GM19397 (cell line): ENCODE data around the gene OPCML.
A peak's percentile ranks its signal among the peaks of the same experiment; 100 is the strongest.

Source experiments
- ATAC-seq: cut with Tn5 transposase; IDR thresholded peaks from one replicate; pipeline ENCODE4 v1.9.1; 2021; ENCODE audit warnings: mild to moderate bottlenecking, moderate library complexity; ENCODE audit not compliant: unreplicated experiment

Gene OPCML

DNA sequence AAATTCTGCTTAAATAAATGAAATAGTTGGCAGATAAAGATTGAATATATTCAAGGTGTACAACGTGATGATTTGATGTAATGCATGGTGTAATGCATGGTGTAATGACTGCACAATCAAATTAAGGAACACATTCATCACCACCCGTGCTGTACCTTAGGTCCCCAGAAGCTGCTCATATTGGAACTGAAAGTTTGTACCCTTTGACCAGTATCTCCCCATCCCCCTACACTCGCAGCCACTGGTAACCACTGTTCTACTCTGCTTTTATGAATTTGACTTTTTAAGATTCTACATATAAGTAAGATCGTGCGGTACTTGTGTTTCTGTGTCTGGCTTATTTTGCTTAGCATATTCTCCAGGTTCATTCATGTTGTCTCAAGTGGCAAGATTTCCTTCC is 445.8 kb downstream of the OPCML start:
- no peak for ATAC-seq

DNA sequence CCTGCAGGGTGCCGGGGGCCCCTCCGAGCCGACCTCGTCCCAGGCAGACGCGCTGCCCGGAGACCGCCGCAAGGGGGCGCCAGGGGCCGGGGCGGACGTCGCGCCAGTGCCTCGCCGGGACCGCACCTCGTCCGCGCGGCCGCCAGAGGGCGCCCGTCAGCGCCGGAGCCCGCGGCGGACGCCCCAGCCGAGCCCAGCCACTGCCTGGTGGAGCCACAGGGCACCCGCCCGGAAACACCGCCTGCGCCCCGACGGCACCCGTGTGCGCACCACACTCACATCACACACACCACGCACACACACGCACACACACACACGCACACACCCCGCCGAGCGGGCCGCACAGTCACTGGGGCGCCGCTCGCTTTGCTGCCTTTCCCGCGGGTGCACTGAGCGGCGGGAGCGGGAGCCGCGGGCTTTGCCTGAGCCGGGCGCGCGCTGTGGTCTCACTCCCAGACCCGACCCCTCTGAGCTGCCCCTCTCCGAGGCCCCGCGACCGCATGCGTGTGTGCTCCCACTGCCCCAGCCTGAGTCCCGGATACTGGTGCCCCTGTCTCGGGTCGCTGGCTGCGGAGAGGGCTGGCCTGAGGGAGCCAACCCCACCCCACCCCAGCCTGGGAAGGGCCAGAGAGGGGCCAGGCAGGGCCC is 449.3 kb downstream of the OPCML start:
- peak; percentile 93 for ATAC-seq

DNA sequence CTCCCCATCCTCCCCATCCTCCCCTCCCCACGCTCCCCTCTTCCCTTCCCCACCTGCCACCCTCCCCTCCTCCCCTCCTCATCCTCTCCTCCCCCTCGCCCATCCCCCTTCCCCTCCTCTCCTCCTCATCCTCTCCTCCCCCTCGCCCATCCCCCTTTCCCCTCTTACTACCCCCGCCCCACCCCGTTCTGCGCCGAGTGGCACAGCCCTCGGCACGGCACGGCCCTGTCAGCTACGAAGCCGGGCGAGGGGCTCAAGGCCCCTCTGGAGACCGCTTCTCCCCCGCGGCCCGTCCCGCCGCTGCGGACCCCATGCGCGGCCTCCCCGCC is 449.9 kb downstream of the OPCML start:
- ATAC-seq = no peak

DNA sequence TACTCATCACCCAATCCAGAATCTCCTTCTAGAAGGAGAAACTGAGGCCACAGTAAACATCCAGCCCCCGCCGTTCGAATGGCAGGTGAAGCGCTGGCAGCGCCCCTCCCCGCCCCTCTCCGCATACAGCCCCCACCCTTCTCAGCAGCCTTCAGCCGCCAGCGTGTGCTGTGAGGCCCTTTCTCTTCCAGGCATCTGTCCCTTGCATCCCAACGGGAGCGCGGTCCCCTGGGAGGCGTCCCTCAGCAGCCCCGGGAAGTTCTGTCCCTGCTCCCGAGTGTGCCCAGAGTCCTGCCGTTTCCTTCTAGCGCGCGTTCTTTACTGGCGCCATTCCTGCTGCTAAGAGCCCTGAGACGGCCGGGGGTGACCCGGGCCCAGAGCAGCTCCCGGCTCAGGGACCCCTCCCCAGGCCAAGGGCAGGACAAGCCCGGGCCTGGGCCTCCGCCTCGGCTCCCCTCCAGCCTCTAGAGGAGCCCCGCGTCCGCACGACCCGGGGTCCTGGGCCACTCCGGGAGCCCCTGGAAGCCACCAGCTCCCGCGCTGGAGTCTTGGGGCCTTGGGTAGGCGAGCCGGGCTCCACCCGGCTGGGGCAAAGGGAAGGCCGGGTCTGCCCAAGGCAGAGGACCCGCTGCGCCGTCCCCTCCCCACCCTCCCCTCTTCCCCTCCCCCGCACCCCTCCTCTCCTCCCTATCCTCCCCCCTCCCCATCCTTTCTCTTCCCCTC is 450.4 kb downstream of the OPCML start:
- no peak for ATAC-seq

DNA sequence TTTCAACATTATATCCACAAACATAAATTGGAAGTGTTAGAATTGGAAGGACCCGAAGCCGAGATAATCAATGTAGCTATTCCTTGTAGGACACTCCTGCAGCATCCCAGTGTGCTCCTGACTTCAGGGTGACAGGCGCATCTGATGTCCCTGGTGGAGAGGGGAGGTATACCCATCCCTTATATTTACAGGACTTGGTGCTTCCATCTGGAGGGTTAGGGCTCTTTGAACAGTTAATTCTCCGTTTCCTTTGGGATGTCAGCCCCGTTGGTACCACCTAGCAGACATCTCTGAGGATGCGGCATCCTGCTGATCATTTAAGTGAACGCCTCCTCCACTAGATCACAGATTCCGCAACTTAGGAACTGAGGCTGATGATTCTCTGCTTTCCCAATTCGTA is 451.3 kb downstream of the OPCML start:
- ATAC-seq = no peak

DNA sequence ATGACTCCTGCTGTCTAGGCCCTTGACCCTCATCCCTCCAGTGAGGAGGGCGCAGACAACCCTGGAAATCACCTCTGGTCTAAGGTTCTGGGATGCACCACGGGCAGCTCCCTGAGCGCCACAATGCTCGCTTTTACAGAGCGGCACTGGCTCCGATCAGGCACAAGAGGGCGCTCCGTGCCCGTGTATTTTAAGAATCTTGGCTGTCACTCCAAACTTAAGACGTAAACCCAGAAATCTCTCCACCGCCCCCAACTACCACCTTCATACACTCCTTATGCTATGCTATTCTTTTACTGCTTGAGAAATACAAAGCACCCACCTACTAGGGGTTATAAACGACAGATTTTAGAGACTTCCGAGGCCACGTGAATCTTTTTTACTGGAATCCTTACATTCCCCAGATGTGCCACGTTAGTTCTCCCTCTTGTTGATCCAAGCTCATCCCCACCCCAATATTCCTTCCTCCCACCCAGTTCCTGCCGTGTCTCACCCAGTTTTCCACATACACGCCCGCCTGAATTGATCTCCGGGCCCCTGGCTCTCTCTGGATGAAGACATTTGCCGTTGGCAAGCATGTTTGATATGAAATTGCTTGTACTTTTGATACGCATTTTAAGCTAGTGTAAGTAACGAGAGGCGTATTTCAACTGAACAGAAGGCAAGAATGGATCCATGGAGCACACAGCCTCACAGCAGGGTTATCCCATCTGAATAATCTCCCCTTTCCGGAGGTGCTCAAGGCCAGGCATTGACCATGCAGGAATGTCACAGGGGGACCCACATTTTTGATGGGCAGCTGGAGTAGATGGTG is 453.5 kb downstream of the OPCML start:
- ATAC-seq = no peak

DNA sequence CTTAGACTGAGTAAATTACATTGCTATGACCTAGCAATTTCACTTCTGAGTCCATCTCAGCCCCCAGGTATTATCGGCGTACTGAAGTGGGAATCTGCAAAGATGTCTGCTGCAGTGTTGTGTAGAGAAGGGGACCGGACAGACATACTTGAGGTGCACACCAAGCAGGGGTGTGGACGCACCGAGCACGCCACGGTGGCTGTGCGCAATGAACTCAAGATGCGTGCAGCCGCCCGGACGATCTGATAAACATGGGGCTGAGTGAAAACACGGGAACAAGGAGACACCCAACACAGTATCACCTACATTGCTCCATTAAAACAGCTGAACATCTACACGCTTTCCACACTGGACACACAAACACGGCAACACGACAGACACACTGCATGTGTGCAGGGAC is 454.3 kb downstream of the OPCML start:
- no peak for ATAC-seq

DNA sequence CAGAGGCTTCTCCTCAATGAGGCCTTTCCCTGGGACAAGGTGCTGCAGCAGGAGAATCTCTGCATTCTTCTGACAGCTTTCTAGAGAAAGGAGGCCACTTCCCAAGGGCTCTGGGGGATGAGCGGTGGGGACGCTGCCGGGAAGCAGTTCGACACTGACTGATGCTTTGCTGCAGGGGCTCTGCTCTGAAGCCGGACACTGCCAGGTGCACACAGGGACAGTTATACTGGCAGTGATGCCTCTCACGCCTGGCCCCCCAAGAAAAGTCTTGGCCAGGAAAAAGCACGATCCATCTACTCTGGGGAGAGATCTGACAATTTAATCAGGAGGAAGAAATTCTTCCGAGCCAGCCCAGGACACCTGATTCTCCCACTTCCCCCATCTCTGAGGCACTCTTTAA is 456.9 kb downstream of the OPCML start:
- no peak for ATAC-seq

DNA sequence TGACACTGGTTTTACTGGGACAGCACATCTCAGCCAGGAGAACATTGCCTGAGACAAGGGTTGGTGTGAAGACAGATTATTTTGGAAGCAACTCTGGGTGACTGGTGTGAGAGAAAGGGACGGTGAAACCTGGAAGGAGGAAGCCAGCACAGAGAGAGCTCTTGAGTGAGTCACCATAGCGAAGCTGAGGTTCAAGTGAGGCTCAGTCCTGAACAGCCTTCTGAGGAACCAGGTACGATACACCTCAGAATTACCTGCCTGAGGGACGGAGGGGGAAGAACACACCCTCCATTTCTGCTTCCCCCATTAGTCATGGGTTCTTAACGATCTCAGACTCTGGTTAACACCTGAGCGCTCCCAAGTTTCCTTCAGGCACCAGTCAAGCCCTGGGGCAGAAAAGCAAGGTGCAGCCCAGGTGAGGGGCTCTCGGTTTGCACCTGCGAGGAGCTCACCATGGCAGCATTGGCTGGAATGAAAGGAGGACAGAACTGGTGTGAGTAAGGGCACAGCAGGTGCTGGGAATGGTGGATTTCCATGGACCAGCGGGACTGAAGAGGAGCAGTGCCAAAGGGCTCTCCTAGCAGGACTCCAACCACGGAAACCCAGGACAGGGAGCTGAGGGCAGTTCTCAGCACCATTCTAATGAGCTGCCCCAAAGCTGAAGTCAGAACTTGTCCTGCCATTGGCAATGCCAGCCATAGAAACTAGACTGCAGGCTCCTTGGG is 459.3 kb downstream of the OPCML start:
- ATAC-seq = no peak

DNA sequence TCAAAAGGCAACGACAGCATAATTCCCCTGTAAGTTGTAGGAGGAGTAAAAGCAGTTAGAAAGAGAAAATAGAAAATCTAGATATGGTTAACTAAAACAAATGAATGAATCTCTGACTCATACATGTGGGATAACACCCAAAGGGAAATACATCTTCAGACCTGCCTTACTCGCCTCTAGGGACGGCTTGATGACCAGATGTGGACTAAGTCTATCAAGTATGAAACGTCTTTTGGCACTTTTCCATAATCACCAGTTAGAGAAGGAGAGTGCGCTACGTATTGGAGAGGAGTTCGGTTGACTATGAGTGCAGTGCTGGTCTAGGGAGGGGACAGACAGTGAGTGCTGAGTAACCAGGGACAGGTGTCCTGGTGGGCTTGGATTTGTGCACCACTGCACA is 459.9 kb downstream of the OPCML start:
- ATAC-seq = no peak

DNA sequence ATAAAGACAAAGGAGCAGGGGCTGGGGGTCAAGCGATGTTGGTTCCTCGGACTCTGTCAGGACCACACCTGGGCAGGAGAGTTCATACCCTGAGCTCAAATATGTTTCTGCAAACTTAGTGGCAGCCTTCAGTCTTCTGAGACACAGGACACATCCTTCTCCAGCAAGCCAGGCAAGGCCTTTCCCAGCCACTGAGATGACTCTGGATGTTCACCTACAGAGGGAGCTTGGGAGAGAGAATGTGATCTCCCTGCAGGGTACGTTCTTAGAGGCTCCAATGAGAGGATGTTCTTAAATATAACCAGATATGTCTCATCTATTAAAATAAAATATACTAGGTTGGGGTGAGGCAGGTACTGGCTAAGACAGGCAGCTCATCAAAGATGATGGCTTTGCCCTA is 461.5 kb downstream of the OPCML start:
- no peak for ATAC-seq

DNA sequence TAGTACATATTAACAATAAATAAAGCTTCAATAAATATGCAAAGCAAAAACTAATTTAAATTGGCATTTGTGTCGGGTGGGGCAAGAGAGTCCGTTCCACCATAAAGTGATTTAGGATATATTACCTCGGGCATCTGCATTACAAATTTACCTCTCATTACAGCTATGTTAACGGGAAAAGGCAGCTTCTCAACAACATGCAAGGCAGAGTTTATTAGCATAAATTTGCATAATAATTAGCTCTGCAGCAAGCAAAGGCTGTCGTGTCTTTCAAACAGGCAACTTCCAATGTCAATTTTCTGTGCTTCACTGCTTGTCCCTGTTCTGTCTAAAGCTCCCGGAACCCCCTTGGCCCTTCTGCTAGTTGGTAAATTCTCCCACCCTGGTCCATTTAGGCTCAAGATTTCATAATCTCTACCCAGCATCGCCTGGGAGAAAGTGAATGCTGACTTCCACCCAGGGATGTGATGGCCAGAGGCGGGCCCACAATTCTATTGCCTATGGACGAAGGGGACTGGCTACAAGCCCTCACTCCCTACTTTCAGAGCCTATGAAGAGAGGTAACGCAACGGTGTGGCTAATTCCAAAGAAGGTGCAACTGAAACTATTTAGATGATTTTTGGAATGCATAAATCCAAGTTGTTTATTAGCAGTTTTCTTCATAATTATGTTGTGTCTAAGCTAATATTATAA is 462.1 kb downstream of the OPCML start:
- no peak for ATAC-seq

DNA sequence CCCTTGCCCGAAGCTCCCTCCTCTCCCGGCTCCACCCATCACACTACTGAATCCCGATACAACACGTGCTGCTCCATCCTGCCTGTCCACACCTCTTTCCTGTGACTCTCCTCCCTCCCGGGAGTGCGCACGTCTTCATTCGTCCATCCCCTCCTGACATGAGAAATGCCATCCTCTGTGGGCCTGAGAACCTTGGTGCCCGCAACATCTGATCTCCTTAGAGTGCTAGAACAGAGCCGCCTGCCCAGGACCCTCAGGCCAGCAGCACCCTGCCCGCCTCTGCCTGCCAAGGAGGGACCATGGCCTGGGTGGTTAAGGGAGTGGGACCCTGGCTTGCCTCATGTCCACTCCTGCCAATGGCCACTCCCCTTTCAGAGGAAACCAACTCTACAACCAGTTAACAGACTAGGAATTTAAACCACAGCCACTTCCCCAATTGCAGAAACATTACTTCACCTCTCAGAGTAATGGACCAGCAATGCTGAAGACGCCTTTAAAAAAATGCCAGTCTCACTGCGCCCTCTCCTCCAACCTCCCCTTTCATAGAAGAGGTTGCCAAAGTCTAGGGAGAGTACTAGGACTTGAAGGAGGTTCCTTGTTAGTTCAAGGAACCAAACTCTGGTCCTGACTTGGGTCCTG is 466.3 kb downstream of the OPCML start:
- no peak for ATAC-seq

DNA sequence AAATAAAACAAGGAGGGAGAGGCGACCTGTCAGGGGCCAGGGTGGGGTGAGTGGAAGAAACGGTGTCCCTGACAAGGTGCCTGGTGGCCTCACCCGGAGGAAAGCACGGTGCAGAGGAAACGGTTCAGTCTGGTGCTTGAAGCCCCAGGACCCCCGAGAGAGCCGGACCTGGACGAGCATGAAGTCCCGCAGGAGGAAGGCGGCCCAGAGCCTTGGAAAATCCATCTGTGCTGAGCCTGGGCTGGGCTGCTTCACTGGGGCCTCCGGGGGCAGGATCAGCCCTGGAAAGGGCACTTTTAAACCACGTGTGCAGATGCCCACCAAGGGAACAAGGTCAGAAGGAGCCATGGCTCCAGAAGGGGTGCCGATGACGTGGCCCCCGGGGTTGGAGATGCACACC is 467.3 kb downstream of the OPCML start:
- ATAC-seq = no peak

DNA sequence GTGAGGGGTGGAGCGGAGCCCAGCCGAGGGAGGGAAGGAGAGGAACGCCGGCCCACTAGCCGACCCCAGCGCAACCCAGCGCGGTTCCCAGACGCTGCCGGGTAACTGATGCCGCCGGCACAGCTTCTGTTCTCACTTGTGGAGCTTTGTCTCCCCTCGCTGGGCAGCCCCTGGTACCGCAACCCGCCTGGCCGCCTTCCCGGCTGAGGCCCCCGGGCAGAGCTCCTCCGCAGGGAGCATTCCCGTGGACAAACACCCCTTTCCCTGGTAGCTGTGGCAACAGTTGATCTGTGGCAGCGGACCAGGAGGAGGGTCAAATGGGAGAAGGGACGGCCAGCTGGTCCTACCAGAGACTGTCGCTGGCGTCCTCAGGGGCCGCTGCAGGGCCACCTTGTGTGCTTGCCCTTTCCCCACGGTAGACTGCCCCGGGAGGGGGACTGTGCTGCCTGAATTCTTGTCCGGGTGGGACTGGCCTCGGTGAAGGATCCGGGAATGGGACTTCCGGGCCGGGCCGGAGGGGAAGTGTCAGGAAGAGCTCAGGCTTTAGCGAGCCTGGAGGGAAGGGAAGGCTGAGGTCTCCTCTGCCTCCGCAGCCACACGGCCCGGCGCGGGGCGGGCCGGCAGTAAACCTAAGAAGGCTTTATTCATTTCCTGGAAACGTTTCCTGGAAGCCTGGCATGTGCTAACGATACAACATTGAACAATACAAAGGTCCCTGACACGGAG is 468.0 kb downstream of the OPCML start:
- ATAC-seq = no peak

DNA sequence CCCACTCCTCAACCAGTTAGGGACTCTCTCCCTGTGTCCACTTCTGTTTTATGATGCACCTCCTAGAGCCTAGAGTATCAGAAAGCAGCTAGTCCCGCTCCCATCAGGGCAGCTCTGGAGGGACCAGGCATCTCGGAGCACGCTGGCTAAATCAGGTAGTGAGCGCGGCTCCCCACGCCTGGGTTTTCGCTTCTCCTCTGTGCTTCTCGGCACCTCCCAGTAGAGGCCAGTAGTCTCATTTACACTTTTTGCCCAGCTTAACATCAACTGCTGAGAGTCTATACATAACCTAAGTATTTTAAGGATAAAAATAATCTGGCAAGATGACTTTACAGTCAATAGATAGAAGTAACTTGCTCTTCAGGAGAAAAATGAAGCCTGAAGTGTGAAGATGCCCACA is 473.8 kb downstream of the OPCML start:
- ATAC-seq = no peak

DNA sequence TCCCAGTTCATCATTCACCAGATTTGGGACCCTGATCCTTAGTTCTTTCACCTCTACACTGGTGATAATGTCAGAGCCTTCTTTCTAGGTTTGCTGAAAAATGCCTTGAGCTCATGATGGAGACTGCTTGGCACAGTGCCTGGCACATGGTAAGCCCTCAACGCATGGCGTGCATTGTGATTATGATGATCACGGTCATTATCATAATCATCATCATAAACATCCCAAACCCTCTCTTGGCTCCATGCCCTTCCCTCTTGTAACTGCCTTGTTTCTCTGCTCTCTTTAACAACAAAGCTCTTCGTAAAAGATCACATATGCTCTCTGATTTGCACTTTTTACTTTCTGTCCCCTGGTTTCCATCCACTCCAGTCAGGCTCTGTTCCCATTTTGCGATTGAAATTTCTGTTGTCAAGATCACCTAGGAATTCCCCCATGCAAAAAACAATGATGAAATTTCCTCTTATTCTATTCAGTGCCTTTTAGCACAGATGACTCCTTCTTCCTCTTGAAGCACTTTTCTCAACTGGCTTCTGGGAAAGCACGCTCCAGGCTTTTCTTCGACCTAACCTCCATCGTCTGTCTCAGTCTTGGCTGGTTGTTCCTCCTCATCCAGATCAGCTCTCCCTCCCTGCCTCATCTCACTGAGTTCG is 479.1 kb downstream of the OPCML start:
- ATAC-seq = no peak

DNA sequence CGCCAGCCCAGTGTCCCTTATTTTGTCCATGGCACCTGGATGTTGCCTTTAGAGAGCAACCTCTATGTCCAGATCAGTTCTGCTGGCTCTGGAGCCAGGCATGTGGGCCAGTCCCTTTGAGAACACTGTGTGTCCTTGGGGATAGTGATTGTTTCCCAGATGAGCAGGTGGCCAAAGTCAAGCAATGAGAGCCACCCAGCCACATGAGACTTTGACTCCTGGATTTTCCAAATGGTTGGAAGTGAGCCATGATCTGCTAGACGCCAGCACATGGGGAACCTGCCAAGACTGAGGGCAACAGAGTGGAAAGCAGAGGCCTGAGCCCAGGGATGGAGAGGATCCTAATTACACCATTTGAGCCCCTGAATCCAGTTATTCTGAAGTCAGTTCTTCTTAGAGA is 479.8 kb downstream of the OPCML start:
- ATAC-seq = no peak
